Frontal cortex (tissue), 4 donors: Measurements from ENCODE around the gene RPS6KB2. TPM values are rescaled to one million over a fixed set of nuclear protein-coding genes. Genes with fewer than 3 reads are reported as not detected.

Experiments
- DNase-seq, 2 donors: peaks; one replicate each; pipeline ENCODE4 v3.0.0; 2012; ENCODE audit warnings: low spot score in 2 of 2
- FAIRE-seq: peaks from 2 replicates; lab custom pipeline; 2012; peaks lifted over from hg19 to GRCh38; lab: Jason Lieb, UNC
- total RNA-seq: library from RNA; depleted of rRNA; stranded (reverse); fragments of >200 nt; gene quantifications from one replicate; pipeline ENCODE4 v1.2.3, GENCODE V29; 2014
- donor health status: control.
- donor health status: control.
- donor health status: control.

RPS6KB2 gene
- total RNA-seq, 1 donor from 2014 or later: 15.1 TPM

DNA sequence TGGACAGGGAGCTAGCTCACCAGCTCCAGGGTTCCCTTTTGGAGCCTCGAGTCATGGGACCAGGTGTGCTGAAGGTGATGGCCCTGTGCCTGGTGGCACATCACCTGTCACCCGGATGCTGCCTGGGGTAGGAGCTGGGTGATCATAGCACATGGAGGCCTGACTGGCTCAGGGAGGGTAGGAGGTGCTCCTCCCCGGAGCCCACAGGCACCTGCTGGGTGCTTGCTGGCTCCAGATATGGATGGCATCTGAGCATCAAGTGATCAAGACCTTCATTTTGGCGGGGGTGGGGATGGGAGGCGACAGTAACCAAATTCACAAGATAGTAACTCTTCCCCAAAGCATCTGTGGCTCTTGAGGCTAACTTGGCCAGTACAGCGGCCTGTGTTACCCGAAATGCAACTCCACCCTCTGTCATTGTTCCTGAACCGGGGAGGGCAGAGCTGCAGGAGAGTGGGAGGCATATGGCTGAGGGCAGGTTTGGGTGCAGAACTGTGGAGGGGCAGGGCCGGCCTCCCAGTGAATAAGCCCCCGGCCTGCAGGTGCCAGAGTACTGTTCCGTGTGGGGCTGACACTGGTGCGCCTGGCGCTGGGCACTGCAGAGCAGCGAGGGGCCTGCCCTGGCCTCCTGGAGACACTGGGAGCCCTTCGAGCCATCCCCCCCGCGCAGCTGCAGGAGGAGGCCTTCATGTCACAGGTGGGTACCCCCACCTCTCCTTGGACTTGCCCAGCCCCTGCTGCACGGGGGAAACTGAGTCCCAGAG lies 19.7 kb upstream of the RPS6KB2 start:
- FAIRE-seq: no peak
- DNase-seq: no peak

DNA sequence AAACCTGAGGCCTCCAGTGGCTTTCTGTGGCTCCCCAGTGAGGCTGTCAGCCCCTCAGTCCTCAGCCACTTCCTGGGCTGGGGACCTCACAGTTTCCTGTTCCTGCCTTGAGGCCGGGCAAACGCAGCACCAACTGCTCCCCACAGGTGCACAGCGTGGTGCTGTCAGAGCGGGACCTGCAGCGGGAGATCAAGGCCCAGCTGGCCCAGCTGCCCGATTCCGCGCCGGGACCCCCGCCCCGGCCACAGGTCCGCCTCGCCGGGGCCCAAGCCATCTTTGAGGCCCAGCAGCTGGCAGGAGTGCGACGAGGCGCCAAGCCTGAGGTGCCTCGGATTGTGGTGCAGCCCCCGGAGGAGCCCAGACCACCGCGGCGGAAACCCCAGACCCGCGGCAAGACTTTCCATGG lies 19.0 kb upstream of the RPS6KB2 start:
- DNase-seq (no peak), FAIRE-seq (no peak)

DNA sequence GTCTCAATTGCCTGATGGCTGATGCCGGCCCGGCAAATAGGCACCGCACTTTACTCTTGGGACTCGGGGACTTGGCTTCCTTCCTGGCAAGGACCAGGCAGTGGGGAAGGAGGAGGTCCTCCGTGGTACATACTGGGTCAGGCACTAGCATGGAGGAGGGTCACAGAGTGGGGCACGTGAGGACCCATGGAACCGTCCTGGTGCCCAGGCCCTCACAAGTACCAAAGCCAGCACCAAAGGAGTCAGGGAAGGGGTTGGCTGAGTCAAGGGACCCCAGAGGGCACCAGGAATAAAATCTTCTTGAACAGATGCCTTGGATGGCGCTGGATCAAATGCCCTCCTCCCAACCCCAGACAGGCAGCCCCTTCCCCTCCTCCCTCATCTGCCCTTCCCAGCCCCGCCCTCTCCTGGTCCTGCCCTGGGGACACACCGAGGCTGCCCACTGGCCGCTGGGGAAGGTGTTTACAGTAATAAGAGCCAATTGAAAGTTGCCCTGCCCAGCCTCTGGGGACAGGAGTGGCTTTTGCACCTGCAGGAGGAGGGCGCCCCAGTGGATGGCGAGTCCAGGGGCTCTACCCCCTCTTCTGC lies 18.4 kb upstream of the RPS6KB2 start:
- no peak for FAIRE-seq
- no peak for DNase-seq

DNA sequence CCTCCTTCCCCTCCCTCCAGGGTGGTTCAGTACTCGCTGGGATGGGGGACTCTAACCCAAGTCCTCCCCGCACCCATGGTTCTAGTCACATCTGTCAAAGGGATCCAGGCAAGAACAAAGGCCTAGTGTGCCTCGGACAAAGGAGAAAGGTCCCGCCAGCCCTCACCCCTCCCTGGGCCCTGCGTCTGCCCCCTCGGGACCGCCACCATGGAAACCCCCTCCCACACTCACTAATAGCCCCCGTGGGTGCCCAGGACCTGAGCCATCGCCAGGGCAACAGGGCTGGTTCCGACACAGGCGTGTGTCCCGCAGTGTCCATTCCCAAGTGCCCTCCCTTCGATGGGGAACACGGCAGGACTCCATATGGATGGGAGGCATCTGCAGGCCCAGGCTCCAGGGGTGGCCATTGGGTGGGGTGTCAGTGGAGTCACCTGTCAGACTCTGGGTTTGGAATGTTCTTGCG lies 17.9 kb upstream of the RPS6KB2 start:
- FAIRE-seq (no peak), DNase-seq (peak; percentile 58 to 80)

DNA sequence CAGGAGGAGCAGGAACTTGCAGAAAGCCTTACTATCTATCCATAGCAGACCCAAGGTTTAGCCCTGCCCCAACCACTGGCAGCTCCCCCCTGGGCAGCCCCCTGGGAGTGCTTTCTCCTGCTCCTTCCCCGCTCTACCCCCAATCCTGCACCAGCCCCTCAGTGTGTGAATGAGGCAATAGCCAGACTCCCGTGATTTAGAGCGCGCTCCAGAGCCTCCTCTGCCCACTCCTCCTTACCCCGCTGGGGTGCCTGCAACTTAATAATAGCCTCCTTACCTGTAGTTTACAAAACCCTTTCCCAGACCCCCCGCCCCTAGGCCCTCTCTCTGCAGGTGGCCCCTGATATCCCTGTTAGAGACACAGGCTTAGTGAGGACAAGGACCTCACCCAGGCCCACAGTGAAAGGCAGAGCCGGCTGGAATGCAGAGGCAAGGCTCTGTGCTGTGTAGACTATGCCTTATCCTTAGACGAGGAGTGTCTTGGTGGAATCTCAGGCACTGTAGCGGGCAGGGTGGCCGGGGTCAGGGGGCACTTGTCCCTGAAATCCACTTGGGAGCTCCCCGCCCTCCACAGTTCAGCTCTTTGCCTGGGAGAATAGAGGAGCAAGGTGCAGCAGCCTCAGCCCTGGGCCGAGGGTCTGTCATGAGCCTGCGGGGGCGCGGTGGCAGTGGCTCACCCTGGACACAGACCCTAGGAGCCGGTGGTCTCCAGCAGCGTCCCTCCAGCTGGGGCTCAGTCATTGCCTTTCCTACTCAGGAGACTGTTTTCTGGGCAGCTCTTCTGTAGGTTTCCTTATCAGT lies 17.1 kb upstream of the RPS6KB2 start:
- DNase-seq (no peak), FAIRE-seq (no peak)

DNA sequence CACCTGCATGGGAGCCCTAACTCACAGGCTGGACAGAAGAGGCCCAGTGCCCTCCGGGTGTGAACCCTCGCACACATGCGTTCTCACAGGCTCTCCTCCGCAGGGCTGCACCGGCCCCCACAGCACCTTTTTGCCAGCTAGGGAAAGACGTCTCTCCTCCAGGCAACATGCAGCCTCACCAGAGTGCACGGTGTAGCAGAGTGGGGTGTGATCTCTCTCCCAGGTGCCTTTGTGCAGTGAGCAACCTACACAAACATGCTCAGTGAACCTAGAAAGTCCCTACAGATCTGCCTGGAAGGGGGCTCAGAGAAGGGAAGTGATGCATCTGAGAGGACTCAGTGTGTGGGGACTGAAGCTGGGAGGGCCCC lies 16.5 kb upstream of the RPS6KB2 start:
- DNase-seq (no peak), FAIRE-seq (no peak)

DNA sequence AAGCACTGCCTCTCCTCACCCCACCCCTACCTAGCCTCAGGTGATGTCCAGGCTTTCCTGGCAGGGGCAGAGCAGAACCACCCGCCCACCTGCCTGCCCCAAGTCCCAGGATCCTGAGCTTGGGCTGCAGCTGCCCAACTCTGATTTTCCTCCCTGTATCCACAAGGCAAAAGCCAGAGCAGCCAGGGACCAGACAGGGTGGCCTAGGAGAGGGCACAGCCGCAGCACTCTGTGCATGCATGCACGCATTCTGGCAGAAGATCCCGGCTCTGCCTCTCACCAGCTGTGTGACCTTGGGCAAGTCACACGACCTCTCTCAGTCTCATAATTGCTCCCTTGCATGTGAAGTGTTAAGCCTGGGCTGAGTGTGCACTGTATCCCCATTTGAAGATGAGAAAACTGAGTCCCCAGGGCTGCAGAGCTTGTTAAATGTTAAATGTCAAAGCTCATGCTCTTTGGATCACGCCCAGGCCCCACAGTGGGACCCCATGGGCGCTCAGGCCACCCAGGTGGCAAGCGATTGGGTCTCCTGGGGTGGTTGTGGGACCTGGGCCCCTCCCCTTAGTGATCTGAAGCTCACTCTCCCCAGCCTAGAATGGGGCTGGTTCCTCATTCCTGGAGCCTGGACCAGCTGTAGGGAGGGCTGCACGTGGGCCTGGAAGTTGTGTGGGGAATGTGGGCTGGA lies 15.7 kb upstream of the RPS6KB2 start:
- DNase-seq: no peak
- no peak for FAIRE-seq

DNA sequence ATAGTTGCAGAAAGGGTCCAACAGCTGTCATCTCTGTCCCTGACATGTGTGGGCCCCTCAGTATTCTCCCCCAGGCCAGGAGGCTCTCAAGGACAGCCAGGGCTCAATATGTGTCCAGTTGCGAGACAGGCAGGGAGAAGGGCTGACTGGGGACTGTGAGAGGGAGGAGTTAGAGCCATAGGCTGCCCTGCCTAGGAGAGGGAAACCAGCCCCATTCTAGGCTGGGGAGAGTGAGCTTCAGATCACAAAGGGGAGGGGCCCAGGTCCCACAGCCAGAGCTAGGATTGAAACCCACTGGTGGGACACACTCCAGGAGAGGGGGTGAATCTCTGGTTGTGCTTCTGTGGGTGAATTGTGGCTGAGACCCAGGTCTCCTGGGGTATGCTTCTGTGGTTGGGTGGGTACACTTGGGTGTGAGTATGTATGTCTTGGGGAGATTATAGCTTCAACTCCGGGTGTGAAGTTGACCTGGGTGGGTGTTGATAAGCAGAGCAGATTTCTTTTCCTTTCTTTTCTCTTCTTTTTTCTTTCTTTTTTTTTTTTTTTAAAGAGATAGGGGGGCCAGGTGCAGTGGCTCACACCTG lies 14.9 kb upstream of the RPS6KB2 start:
- FAIRE-seq (no peak), DNase-seq (no peak)

DNA sequence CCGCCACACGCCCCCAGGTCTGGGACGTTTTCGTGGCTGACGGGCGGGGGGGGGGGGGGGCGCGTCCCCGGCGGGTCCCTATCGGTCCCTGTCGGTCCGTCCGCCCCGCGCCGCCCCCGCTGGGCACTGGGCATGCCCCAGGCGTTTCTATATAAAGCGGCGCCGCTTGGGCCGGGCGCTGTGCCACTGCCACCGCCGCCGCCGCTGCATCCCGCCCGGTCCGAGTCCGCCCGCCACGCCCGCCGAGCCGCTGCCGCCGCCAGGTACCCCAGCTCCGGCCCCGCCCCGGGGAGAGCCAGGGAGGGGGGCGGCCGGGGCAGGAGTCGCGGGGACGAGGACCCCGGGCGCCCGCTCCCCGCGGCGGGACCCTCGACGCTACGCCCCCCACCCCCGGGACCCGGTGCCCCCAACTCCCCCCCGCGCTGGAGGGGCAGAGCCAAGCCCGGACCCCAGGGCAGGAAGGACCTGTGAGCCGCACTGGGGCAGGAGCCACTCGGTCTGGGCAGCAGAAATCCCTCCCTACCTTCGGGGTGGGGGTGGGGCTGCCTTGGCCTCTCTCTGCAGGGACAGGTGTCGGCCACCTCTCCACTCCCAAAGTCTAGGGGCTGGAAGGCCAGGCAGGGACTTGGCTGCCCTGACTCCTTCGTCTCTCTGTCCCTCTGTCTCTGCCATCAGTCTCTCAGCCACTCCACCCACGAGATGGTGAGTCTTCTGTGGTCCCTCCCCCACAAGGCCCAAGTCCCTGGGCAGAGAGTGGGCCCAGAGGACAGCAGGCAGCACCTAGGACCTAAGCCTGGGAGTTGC lies 12.6 kb upstream of the RPS6KB2 start, which contains the start of gene CARNS1:
TSS of gene CARNS1 (plus strand) at position 178 of the 804 bp plus-strand sequence. CDS start at position 700, 522 bp downstream.
- FAIRE-seq: no peak
- DNase-seq: peak; percentile 64 to 77

DNA sequence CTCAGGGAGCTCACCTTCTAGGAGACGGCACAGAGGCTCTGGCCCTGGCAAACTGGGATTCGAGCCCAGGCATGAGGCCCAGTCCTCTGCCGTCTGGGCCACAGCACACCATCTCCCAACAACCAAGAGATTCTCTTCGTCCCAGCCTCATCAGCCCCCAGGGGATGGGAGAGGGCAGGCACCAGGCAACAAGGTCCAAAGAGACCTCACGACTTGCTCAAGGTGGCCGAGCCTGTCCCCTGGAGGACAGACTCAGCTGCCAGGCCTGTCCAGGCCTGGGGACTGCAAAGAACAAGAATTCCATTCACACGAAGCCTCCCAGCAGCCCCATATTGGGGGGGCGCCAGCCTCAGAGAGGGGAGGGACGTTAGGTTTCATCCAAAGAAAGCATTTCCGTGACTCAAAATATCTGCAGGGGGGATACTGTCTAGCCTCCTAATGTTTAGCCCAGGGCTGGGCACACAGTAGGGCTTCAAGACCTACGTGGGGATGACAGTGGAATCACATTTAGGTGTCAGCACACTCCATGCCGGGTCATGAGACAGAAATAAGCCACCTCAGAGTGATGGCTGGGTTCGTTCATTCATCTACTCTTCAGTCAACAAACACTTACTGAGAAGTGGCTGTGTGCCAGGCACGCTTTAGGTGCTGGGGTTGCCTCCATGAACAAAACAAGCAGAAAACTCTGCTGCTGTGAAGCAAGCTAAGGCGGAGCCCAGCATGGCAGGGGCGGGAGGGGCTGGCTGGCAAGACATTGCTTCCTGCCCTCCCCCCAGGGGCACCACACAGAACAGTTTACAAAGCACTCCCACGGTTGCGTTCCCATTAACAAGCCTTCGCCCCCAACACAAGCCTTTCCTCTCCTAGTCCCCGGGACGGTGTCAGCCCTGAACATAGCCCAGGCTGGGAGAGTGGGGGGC lies 11.6 kb upstream of the RPS6KB2 start:
- DNase-seq (no peak), FAIRE-seq (no peak)

DNA sequence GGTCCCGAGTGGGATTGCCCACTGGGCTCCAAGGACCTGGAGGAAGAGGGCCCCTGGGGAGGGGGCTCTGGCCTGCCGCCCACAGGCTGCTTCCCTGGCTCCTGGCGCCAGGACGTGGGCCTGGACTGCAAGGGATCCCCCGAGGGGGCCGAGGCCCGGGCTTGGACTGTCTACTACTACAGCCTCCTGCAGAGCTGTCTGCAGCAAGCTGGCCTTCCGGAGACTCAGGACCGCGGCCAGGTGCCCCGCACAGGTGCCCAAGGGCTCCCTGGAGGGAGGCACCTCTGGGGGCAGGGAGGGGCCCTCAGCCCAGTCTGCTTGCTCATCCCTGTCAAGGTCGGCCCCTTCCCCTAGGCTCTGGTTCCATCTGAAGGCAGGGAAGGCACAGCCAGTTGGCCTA lies 10.9 kb upstream of the RPS6KB2 start:
- DNase-seq (no peak), FAIRE-seq (no peak)

DNA sequence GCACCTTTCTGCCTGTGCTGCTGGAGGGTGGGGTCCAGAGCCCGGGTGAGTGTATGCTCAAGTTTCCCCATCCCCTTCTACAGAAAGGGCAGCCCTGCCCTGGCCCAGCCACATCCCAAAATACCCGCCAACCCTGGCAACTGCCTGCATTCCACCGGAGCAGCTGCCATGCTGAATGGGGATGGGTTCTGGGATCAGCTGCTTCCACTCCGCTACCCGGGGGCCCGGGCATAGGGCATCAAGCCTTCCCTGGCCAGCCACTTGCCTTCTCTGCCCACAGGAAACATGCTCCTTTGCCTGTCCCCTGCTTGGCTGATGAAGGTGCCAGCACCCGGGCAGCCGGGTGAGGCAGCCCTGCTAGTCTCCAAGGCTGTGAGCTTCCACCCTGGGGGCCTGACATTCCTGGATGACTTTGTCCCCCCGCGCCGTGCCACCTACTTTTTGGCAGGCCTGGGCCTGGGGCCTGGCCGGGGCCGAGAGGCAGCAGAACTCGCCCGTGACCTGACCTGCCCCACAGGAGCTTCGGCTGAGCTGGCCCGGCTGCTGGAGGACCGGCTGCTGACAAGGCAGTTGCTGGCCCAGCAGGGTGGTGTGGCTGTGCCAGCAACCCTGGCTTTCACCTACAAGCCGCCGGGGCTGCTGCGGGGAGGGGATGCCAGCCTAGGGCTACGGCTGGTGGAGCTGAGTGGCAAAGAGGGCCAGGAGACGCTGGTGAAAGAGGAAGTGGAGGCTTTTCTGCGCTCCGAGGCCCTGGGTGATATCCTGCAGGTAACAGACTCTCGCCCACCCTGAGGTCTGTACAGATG lies 9.6 kb upstream of the RPS6KB2 start:
- FAIRE-seq: no peak
- no peak for DNase-seq

DNA sequence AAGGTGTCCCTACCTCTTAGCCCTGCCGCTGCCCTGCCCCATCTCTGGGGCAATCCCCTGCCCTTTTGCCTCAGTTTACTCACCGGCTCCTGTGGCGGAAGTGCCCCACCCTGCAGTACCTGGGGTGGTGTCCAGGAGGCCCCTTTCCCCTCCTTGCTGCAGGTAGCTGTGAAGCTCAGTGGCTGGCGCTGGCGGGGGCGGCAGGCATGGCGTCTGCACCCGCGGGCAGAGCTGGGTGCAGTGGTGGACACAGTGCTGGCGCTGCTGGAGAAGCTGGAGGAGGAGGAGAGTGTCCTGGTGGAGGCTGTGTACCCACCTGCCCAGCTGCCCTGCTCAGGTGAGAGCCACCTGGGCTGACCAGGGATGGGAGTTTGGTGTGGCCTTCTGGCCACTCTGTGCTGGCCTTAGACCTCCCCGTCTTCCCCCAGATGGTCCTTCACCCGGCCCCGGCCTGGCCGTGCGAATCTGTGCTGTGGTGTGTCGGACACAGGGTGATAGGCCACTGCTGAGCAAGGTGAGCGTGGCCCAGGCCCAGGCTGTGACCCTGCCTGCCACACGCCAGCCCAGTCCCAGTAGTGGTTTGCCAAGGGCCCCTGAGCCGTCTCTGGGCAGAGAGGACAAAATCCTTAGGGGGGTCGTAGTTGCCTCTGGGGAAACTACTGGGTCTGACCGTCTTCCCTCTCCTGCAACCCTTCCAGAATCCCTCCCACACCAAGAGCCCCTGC lies 8.8 kb upstream of the RPS6KB2 start:
- no peak for FAIRE-seq
- DNase-seq: no peak

DNA sequence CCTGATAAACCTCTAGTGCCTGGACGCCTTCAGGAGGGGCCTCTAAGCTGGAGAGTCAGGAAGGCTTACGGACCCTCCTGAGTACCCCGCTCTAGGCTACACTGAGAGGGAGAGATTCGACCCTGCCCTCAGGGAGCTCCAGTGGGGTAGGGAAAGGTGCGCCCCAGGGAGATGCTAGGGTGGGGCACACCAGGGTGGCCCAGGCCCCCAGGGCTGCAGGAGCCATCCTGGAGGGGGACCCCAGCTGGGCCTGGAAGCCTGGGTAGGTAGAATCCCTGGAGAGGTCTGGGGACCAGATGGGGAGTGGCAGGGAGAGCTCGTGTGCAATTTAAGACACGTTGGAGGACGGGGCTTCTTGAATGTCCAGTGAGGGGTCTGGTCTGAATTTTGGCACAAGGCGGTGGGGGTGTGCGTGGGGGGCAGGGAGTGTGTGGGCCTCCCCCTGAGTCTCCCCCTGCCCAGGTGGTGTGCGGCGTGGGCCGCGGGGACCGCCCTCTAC lies 8.1 kb upstream of the RPS6KB2 start:
- FAIRE-seq (no peak), DNase-seq (no peak)

DNA sequence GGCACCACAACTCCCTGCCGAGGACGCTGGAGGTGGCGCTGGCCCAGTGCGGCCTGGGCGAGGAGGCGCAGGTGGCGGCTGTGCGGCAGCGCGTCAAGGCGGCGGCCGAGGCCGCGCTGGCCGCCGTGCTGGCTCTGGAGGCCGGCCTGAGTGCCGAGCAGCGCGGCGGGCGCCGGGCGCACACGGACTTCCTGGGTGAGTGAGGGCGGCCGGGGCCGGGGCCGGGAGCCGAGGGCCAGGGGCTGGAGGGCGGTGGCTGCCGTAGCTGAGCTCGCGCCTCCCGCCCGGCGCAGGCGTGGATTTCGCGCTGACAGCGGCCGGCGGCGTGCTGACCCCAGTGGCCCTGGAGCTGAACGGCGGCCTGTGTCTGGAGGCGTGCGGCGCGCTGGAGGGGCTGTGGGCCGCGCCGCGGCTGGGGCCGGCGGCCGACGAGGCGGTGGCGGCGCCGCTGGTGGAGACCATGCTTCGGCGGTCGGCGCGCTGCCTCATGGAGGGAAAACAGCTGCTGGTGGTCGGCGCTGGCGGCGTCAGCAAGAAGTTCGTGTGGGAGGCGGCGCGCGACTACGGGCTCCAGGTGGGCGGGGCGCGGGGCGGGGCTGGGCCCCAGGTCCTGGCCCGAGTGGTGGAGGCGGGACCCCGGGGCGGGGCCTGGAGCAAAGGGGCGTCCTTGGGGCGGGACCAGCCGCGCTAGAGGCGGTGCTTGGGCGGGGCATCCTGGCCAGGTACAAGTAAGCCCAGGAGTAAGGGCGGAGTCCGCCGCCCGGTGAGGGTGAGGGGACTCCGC lies 7.5 kb upstream of the RPS6KB2 start:
- FAIRE-seq (no peak), DNase-seq (peak; percentile 95 to 100)
